GM12872 (cell line): ENCODE measurements around the gene TMEM273.

Source experiments
- CTCF ChIP-seq: IDR thresholded peaks from 3 replicates; pipeline ENCODE4 v1.5.1; 2011; ENCODE audit warnings: low read depth, mild to moderate bottlenecking, low read length, moderate library complexity; ENCODE audit not compliant: insufficient read depth

Gene TMEM273

GRCh38 chr10:49218480-49218879 lies 30.3 kb upstream of the TMEM273 start:
- no peak for TF ChIP-seq CTCF

- TF ChIP-seq CTCF: no peak
These were observed 29.5 kb upstream of the TMEM273 start for GRCh38 chr10:49217645-49218044.

GRCh38 chr10:49213211-49213610 lies 25.0 kb upstream of the TMEM273 start:
- TF ChIP-seq CTCF: no peak

- TF ChIP-seq CTCF: no peak
These were observed 24.6 kb upstream of the TMEM273 start for GRCh38 chr10:49212783-49213182.

GRCh38 chr10:49212076-49212475 lies 23.9 kb upstream of the TMEM273 start:
- TF ChIP-seq CTCF: no peak

GRCh38 chr10:49208996-49209395 lies 20.8 kb upstream of the TMEM273 start:
- no peak for TF ChIP-seq CTCF

- TF ChIP-seq CTCF: no peak
These were observed 19.8 kb upstream of the TMEM273 start for GRCh38 chr10:49207936-49208487.
